Astrocyte (in vitro differentiated cells and primary cell): ENCODE data around the gene PDS5A. TPM values are rescaled to one million over a fixed set of nuclear protein-coding genes. Genes with fewer than 3 reads are reported as not detected.
"Not testable (repeated sequence)": the region's sequence is repeated elsewhere in the genome, so short reads cannot be mapped to it uniquely, and the experiment has no call there.

Source experiments
- DNase-seq: peaks from one replicate; pipeline ENCODE4 v3.0.0-alpha.2; 2010; ENCODE audit warnings: low read depth
- FAIRE-seq: peaks from 2 replicates; lab custom pipeline; 2011; peaks lifted over from hg19 to GRCh38; lab: Jason Lieb, UNC
- H2AFZ ChIP-seq: 2 replicates; pipeline ENCODE4 v1.6.0; 2012; ENCODE audit warnings: low read depth, low read length, inconsistent platforms
- H3K27ac ChIP-seq: 2 replicates; pipeline ENCODE4 v1.5.1; 2011; ENCODE audit warnings: low read depth, low read length, inconsistent platforms
- H3K27me3 ChIP-seq: 2 replicates; pipeline ENCODE4 v1.6.0; 2011; ENCODE audit warnings: low read length, inconsistent platforms; ENCODE audit not compliant: insufficient read depth
- H3K36me3 ChIP-seq: 2 replicates; pipeline ENCODE4 v1.5.1; 2011; ENCODE audit warnings: low read length, inconsistent platforms; ENCODE audit not compliant: insufficient read depth
- H3K4me1 ChIP-seq: 2 replicates; pipeline ENCODE4 v1.5.1; 2011; ENCODE audit warnings: low read length, inconsistent platforms; ENCODE audit not compliant: insufficient read depth
- H3K4me2 ChIP-seq: 2 replicates; pipeline ENCODE4 v1.6.0; 2012; ENCODE audit warnings: low read length, inconsistent platforms
- H3K4me3 ChIP-seq: 2 replicates; pipeline ENCODE4 v1.5.1; 2011; ENCODE audit warnings: low read depth, mild to moderate bottlenecking, low read length, inconsistent platforms; ENCODE audit not compliant: insufficient read depth
- H3K79me2 ChIP-seq: 2 replicates; pipeline ENCODE4 v1.6.0; 2012; ENCODE audit warnings: mild to moderate bottlenecking, low read length, inconsistent platforms; ENCODE audit not compliant: insufficient read depth
- H3K9ac ChIP-seq: 2 replicates; pipeline ENCODE4 v1.6.0; 2012; ENCODE audit warnings: mild to moderate bottlenecking, low read length, inconsistent platforms
- H3K9me3 ChIP-seq: 2 replicates; pipeline ENCODE4 v1.5.1; 2012; ENCODE audit warnings: low read depth, mild to moderate bottlenecking, low read length, inconsistent platforms; ENCODE audit not compliant: insufficient read depth
- H4K20me1 ChIP-seq: 2 replicates; pipeline ENCODE4 v1.6.0; 2012; ENCODE audit warnings: low read length, inconsistent platforms; ENCODE audit not compliant: insufficient read depth
- H3K27ac Mint-ChIP-seq: one replicate; pipeline ENCODE4 v1.8.0; 2021; ENCODE audit warnings: mild to moderate bottlenecking, mixed read lengths; ENCODE audit not compliant: unreplicated experiment
- H3K27me3 Mint-ChIP-seq: one replicate; pipeline ENCODE4 v1.8.0; 2021; ENCODE audit warnings: low read depth, mixed read lengths; ENCODE audit not compliant: unreplicated experiment
- H3K36me3 Mint-ChIP-seq: one replicate; pipeline ENCODE4 v1.8.0; 2021; ENCODE audit warnings: low read depth, mixed read lengths; ENCODE audit not compliant: unreplicated experiment
- H3K4me1 Mint-ChIP-seq: one replicate; pipeline ENCODE4 v1.8.0; 2021; ENCODE audit warnings: low read depth, mixed read lengths; ENCODE audit not compliant: unreplicated experiment
- H3K4me3 Mint-ChIP-seq: one replicate; pipeline ENCODE4 v1.8.0; 2021; ENCODE audit warnings: mild to moderate bottlenecking, moderate library complexity, mixed read lengths; ENCODE audit not compliant: unreplicated experiment
- H3K9me3 Mint-ChIP-seq: one replicate; pipeline ENCODE4 v1.8.0; 2021; ENCODE audit warnings: mild to moderate bottlenecking, mixed read lengths; ENCODE audit not compliant: unreplicated experiment
- EZH2 ChIP-seq: IDR thresholded peaks from 2 replicates; pipeline ENCODE4 v1.6.1; 2012; ENCODE audit warnings: mild to moderate bottlenecking, low read length, inconsistent platforms; ENCODE audit not compliant: insufficient read depth
- total RNA-seq: library from RNA; stranded (reverse); gene quantifications from 2 replicates; pipeline ENCODE4 v1.2.1, GENCODE V29; 2021
- TF ChIP-seq, protein P1 (sequence below): IDR thresholded peaks from 2 replicates; pipeline ENCODE4 v1.5.1; 2011; ENCODE audit warnings: low read depth, mild to moderate bottlenecking, inconsistent platforms, low read length, moderate library complexity; ENCODE audit not compliant: insufficient read depth

The PDS5A gene
- total RNA-seq, 1 donor from 2014 or later: 55.9 TPM

DNA sequence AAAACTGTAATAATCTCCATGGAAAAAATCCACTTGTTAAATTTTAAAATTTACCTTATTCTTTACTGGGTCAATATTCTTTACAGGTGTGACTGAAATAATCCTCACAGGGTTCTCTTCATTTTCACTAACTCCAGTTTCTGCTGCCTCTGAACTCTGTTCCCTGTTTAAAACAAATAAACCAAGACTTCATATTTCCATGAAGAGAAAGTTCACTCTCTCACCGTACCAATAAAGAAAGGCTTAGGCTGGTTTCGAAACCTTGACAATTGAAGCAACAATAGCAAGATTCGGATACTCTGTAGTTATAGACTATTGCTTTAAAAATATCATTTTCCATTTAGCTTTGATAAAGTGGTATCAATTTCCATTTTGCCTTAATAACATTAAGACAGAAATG lies 135.8 kb downstream of the PDS5A start:
- Mint-ChIP-seq H3K27me3 (no peaks in the 10 kb centered on the region), H3K27ac (no peak overlapping the region), H3K4me1 (peaks cover 2% of the 10 kb centered on the region), H3K36me3 (peaks cover 9% of the 10 kb centered on the region), H3K9me3 (no peaks in the 10 kb centered on the region), H3K4me3 (no peak overlapping the region)
- no peak for FAIRE-seq
- no peak overlapping the region for H3K4me3 ChIP-seq
- H3K9ac ChIP-seq: no peak overlapping the region
- TF ChIP-seq, protein P1, sequence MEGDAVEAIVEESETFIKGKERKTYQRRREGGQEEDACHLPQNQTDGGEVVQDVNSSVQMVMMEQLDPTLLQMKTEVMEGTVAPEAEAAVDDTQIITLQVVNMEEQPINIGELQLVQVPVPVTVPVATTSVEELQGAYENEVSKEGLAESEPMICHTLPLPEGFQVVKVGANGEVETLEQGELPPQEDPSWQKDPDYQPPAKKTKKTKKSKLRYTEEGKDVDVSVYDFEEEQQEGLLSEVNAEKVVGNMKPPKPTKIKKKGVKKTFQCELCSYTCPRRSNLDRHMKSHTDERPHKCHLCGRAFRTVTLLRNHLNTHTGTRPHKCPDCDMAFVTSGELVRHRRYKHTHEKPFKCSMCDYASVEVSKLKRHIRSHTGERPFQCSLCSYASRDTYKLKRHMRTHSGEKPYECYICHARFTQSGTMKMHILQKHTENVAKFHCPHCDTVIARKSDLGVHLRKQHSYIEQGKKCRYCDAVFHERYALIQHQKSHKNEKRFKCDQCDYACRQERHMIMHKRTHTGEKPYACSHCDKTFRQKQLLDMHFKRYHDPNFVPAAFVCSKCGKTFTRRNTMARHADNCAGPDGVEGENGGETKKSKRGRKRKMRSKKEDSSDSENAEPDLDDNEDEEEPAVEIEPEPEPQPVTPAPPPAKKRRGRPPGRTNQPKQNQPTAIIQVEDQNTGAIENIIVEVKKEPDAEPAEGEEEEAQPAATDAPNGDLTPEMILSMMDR: no peak
- TF ChIP-seq EZH2: no peak
- no peaks in the 10 kb centered on the region for H3K4me1 ChIP-seq
- H3K9me3 ChIP-seq: no peaks in the 10 kb centered on the region
- H3K79me2 ChIP-seq: no peaks in the 10 kb centered on the region
- no peak overlapping the region for H3K27ac ChIP-seq
- H3K4me2 ChIP-seq: no peak overlapping the region
- no peaks in the 10 kb centered on the region for H4K20me1 ChIP-seq
- peaks cover 35% of the 10 kb centered on the region for H3K36me3 ChIP-seq
- no peak overlapping the region for H2AFZ ChIP-seq
- H3K27me3 ChIP-seq: no peaks in the 10 kb centered on the region
- no peak for DNase-seq

DNA sequence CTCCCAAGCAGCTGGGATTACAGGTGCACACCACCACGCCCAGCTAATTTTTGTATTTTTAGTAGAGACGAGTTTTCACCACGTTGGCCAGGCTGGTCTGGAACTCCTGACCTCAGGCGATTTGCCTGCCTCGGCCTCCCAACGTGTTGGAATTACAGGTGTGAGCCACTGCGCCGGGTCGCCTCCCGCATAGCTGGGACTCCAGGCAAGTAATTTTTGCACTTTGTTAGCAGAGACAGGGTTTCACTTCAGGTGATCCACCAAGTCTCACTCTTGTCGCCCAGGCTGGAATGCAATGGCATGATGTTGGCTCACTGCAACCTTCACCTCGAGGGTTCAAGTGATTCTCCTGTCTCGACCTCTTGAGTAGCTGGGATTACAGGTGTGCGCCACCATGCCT lies 137.2 kb downstream of the PDS5A start:
- H4K20me1 ChIP-seq, H3K36me3 Mint-ChIP-seq, H3K79me2 ChIP-seq, H3K4me1 ChIP-seq, H3K4me3 Mint-ChIP-seq, H3K27me3 Mint-ChIP-seq, H3K9ac ChIP-seq, FAIRE-seq, H3K4me1 Mint-ChIP-seq, H3K27ac Mint-ChIP-seq, H3K9me3 ChIP-seq, H3K27me3 ChIP-seq, H3K4me2 ChIP-seq, H3K27ac ChIP-seq, H2AFZ ChIP-seq, H3K4me3 ChIP-seq, H3K9me3 Mint-ChIP-seq, DNase-seq: not testable (repeated sequence)
- H3K36me3 ChIP-seq: peaks cover 39% of the 10 kb centered on the region

DNA sequence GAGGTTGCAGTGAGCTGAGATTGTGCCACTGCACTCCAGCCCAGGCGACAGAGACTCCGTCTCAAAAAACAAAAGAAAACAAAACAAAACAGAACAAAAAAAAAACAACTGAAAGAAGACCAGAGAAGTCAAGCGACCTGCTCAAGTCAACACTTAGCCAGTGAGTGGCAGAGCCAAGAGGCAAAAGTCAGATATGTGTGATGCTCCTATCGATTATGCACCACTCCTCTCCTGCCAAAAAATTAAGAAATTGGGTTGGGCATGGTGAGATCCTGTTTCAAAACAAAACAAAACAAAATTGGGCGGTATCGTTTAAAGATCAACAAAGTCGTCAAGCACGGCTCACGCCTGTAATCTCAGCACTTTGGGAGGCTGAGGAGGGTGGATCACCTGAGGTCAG lies 137.7 kb downstream of the PDS5A start:
- Histone ChIP-seq H3K79me2 (no peaks in the 10 kb centered on the region), H3K4me2 (no peak overlapping the region), H3K4me3 (no peak overlapping the region), H3K27ac (no peak overlapping the region), H3K9me3 (no peaks in the 10 kb centered on the region), H3K36me3 (peaks cover 40% of the 10 kb centered on the region), H3K9ac (no peak overlapping the region), H4K20me1 (no peaks in the 10 kb centered on the region), H2AFZ (no peak overlapping the region), H3K4me1 (no peaks in the 10 kb centered on the region), H3K27me3 (no peaks in the 10 kb centered on the region)
- TF ChIP-seq, protein P1: no peak
- no peak for TF ChIP-seq EZH2
- DNase-seq (no peak), FAIRE-seq (no peak)
- Mint-ChIP-seq H3K27ac (no peak overlapping the region), H3K36me3 (peaks cover 9% of the 10 kb centered on the region), H3K4me3 (no peak overlapping the region), H3K9me3 (no peaks in the 10 kb centered on the region), H3K4me1 (no peaks in the 10 kb centered on the region), H3K27me3 (no peaks in the 10 kb centered on the region)

DNA sequence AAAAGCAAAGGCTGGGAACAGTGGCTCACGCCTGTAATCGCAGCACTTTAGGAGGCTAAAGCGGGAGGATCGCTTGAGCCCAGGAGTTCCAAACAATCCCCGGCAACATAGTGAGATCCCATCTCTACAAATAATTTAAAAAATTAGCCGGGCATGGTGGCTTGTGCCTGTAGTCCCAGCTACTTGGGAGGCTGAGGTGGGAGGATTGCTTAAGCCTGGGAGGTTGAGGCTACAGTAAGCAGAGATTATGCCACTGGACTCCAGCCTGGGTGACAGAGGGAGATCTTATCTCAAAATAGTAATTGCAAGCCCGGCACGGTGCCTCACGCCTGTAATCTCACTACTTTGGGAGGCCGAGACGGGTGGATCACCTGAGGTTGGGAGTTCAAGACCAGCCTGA lies 139.3 kb downstream of the PDS5A start:
- not testable (repeated sequence) for DNase-seq, H3K9me3 Mint-ChIP-seq, H3K27ac ChIP-seq, H3K36me3 Mint-ChIP-seq, H3K4me3 Mint-ChIP-seq, H3K4me1 Mint-ChIP-seq, H3K27me3 Mint-ChIP-seq, H3K9me3 ChIP-seq, H4K20me1 ChIP-seq, H3K4me1 ChIP-seq, H3K27ac Mint-ChIP-seq, H3K9ac ChIP-seq, H2AFZ ChIP-seq, H3K4me3 ChIP-seq, FAIRE-seq, H3K27me3 ChIP-seq, H3K4me2 ChIP-seq, H3K79me2 ChIP-seq
- H3K36me3 ChIP-seq: peaks cover 40% of the 10 kb centered on the region
